H1 (cell line): Measurements from ENCODE around the gene SYNGR4. TPM values are rescaled to one million over a fixed set of nuclear protein-coding genes. Genes with fewer than 3 reads are reported as not detected.

ENCODE experiments used
- CTCF ChIP-seq, 3 experiments: IDR thresholded peaks; 1 replicate in 2 of 3; 2 replicates in 1 of 3; pipeline versions ENCODE4 v1.5.1 to v1.6.1; 2011; ENCODE audit warnings: low read length in 3 of 3, mild to moderate bottlenecking in 3 of 3, inconsistent platforms in 2 of 3, low read depth in 1 of 3, moderate library complexity in 1 of 3; ENCODE audit not compliant: insufficient read depth in 1 of 3; ENCODE audit errors: control extremely low read depth in 1 of 3
- TAF7 ChIP-seq: optimal IDR thresholded peaks from 2 replicates; pipeline ENCODE3; 2011; ENCODE audit warnings: low read depth, mild to moderate bottlenecking, inconsistent platforms, low read length, moderate library complexity, borderline replicate concordance
- polyA plus RNA-seq, 7 experiments: library from polyadenylated mRNA; depleted of rRNA in 3 of 7; stranded (reverse) in 5 of 7; unstranded in 2 of 7; fragments of >200 nt in 5 of 7; fragments of 200-250 nt in 2 of 7; gene quantifications; 1 replicate in 5 of 7; 2 replicates in 1 of 7; 4 replicates in 1 of 7; pipeline versions ENCODE4 v1.2.1 to v1.2.3, GENCODE V29; 2011 to 2013; ENCODE audit warnings: missing spikeins in 2 of 7, mixed read lengths in 2 of 7
- total RNA-seq: library from RNA; stranded (reverse); fragmentation: NEBNext Ultra II Directional; extraction: Animal tissue kit (Norgen Biotek cat#: 25700); gene quantifications from 2 replicates; pipeline ENCODE4 v1.2.1, GENCODE V29; 2021

The SYNGR4 gene
- total and polyA plus RNA-seq, 2 of the 8 experiments (the other 6 are each of a cell fraction or from before 2014, with no cell fraction given): 0.41 TPM; not detected in 1

- TF ChIP-seq CTCF (IDR thresholded peaks at IDR 0.05; ENCODE audit: control extremely low read depth in 1 of 3, insufficient read depth in 1 of 3, low read depth in 1 of 3, low read length in 3 of 3) (no peak), TAF7 (no peak)
- TF ChIP-seq, all 59 proteins: peak for 0
Observed at GRCh38 chr19:48346191-48346590, 18.0 kb upstream of the SYNGR4 start (continued).
